ENCODE results near the gene SMYD3.

GRCh38 chr1:246372559-246372958 is 134.5 kb downstream of the SMYD3 start:
- TF ChIP-seq CTCF (CRISPR knock-in tag; IDR thresholded peaks at IDR 0.05) (no peak), MNT (IDR thresholded peaks at IDR 0.05) (no peak), ZNF530 (CRISPR knock-in tag; IDR thresholded peaks at IDR 0.05; ENCODE audit: low read depth) (no peak), IKZF4 (CRISPR knock-in tag; IDR thresholded peaks at IDR 0.05; ENCODE audit: borderline replicate concordance, low read depth, not compliant biosample characterization) (no peak), ETV6 (CRISPR knock-in tag; conservative IDR thresholded peaks at IDR 0.05) (no peak), FOXA1 (IDR thresholded peaks at IDR 0.05) (no peak), FOXA1 (CRISPR knock-in tag; IDR thresholded peaks at IDR 0.05) (no peak)
